SH-SY5Y (cell line): ENCODE data around the gene DNMT3A.

Experiments
- GATA2 ChIP-seq: IDR thresholded peaks from 2 replicates; pipeline ENCODE4 v1.6.1; 2011; ENCODE audit warnings: mild to moderate bottlenecking, low read depth, low read length
- GATA3 ChIP-seq: IDR thresholded peaks from 2 replicates; pipeline ENCODE4 v1.6.1; 2011; ENCODE audit warnings: low read depth, mild to moderate bottlenecking, low read length, moderate library complexity

GRCh38 chr2:25238920-25239319 is 102.8 kb downstream of the DNMT3A start:
- TF ChIP-seq GATA2: no peak
- no peak for TF ChIP-seq GATA3
